OCI-LY3 (cell line): ENCODE data around the gene PSG6.
"Not testable (repeated sequence)": the region's sequence is repeated elsewhere in the genome, so short reads cannot be mapped to it uniquely, and the experiment has no call there.

Experiments used
- H2AFZ ChIP-seq: fragments of 200-600, 300-600 bp; shearing (Covaris generic); 2 replicates; pipeline ENCODE4 v1.6.0; 2014; ENCODE audit warnings: antibody characterized with exemption, low read depth, low read length
- H3K27ac ChIP-seq: fragments of 200-600, 300-600 bp; sonication (generic); 2 replicates; pipeline ENCODE4 v1.5.1; 2014; ENCODE audit warnings: mild to moderate bottlenecking, low read length, moderate library complexity, mixed read lengths
- H3K27me3 ChIP-seq: fragments of 200-600, 300-600 bp; sonication (generic); 2 replicates; pipeline ENCODE4 v1.6.1; 2014; ENCODE audit warnings: low read depth, low read length, mixed read lengths
- H3K36me3 ChIP-seq: fragments of 200-600, 300-600 bp; sonication (generic); replicated peaks from 2 replicates; pipeline ENCODE3; 2014; ENCODE audit warnings: low read depth, low read length, mixed read lengths
- H3K4me1 ChIP-seq: fragments of 300-600, 200-600 bp; sonication (generic); 2 replicates; pipeline ENCODE4 v1.6.1; 2014; ENCODE audit warnings: low read length, mixed read lengths
- H3K4me2 ChIP-seq: fragments of 200-600, 300-600 bp; sonication (generic); 2 replicates; pipeline ENCODE4 v1.6.1; 2014; ENCODE audit warnings: low read length, mixed read lengths
- H3K4me3 ChIP-seq: fragments of 300-600, 200-600 bp; sonication (generic); 2 replicates; pipeline ENCODE4 v1.5.1; 2014; ENCODE audit warnings: antibody characterized with exemption, mild to moderate bottlenecking, low read length, moderate library complexity
- H3K79me2 ChIP-seq: fragments of 300-600, 200-600 bp; shearing (Covaris generic); 2 replicates; pipeline ENCODE4 v1.6.1; 2014; ENCODE audit warnings: mild to moderate bottlenecking, low read length, mixed read lengths
- H3K9ac ChIP-seq: fragments of 300-600, 200-600 bp; shearing (Covaris generic); 2 replicates; pipeline ENCODE4 v1.6.0; 2014; ENCODE audit warnings: mild to moderate bottlenecking, low read length, moderate library complexity
- H3K9me3 ChIP-seq: fragments of 200-600, 300-600 bp; shearing (Covaris generic); 2 replicates; pipeline ENCODE4 v1.6.1; 2014; ENCODE audit warnings: low read length, mixed read lengths; ENCODE audit not compliant: insufficient read depth
- H4K20me1 ChIP-seq: fragments of 200-600, 300-600 bp; sonication (generic); 2 replicates; pipeline ENCODE4 v1.6.1; 2016; ENCODE audit warnings: low read length, mixed read lengths; ENCODE audit not compliant: insufficient read depth
- CTCF ChIP-seq: fragments of 200-600, 300-600 bp; sonication (generic); IDR thresholded peaks from 2 replicates; pipeline ENCODE4 v1.5.1; 2014; ENCODE audit warnings: antibody characterized with exemption, low read length, low read depth
- EZH2phosphoT487 ChIP-seq: fragments of 200-600 bp; shearing (Covaris generic); IDR thresholded peaks from 2 replicates; pipeline ENCODE4 v1.6.1; 2018; ENCODE audit warnings: antibody characterized with exemption, mixed run types, low read depth

The PSG6 gene

GRCh38 chr19:42919757-42920079, 2.0 kb upstream of the PSG6 start:
- no peaks in the 10 kb centered on the region for H3K27me3 ChIP-seq
- no peak for TF ChIP-seq EZH2phosphoT487
- no peak; the same call in 1 of the 2 replicates for TF ChIP-seq CTCF
- H3K9ac ChIP-seq: no peak overlapping the region
- no peaks in the 10 kb centered on the region for H3K79me2 ChIP-seq
- no peaks in the 10 kb centered on the region for H4K20me1 ChIP-seq
- no peaks in the 10 kb centered on the region for H3K4me1 ChIP-seq
- H3K36me3 ChIP-seq: no peaks in the 10 kb centered on the region
- H3K9me3 ChIP-seq: no peaks in the 10 kb centered on the region
- H2AFZ ChIP-seq: no peak overlapping the region
- no peak overlapping the region for H3K27ac ChIP-seq
- no peak overlapping the region for H3K4me2 ChIP-seq
- no peak overlapping the region for H3K4me3 ChIP-seq

- not testable (repeated sequence) for H3K9me3 ChIP-seq, H3K79me2 ChIP-seq, H3K4me2 ChIP-seq, H3K4me1 ChIP-seq, H2AFZ ChIP-seq, H3K27me3 ChIP-seq, H3K27ac ChIP-seq, H3K9ac ChIP-seq, H3K4me3 ChIP-seq, H3K36me3 ChIP-seq, H4K20me1 ChIP-seq
- peak; percentile 38 for TF ChIP-seq CTCF
These were observed 1.5 kb upstream of the PSG6 start for GRCh38 chr19:42919070-42919756.

GRCh38 chr19:42918377-42919069, 829 bp upstream of the PSG6 start:
- H3K4me1 ChIP-seq, H3K4me2 ChIP-seq, H3K27ac ChIP-seq, H4K20me1 ChIP-seq, H3K4me3 ChIP-seq, H3K79me2 ChIP-seq, H3K9ac ChIP-seq, H3K36me3 ChIP-seq, H3K27me3 ChIP-seq, H2AFZ ChIP-seq, H3K9me3 ChIP-seq: not testable (repeated sequence)

- not testable (repeated sequence) for H4K20me1 ChIP-seq, H3K36me3 ChIP-seq, H3K4me2 ChIP-seq, H3K9ac ChIP-seq, H3K4me3 ChIP-seq, H3K9me3 ChIP-seq, H3K27ac ChIP-seq, H3K79me2 ChIP-seq, H2AFZ ChIP-seq, H3K27me3 ChIP-seq, H3K4me1 ChIP-seq
These were observed 763 bp downstream of the PSG6 start for GRCh38 chr19:42916931-42917330.

GRCh38 chr19:42913516-42913915, 4.2 kb downstream of the PSG6 start:
- not testable (repeated sequence) for H3K4me2 ChIP-seq, H3K4me3 ChIP-seq, H2AFZ ChIP-seq, H3K79me2 ChIP-seq, H3K9ac ChIP-seq, H4K20me1 ChIP-seq, H3K4me1 ChIP-seq, H3K27me3 ChIP-seq, H3K36me3 ChIP-seq, H3K27ac ChIP-seq, H3K9me3 ChIP-seq

GRCh38 chr19:42912941-42913340, 4.8 kb downstream of the PSG6 start:
- not testable (repeated sequence) for H3K4me1 ChIP-seq, H3K4me2 ChIP-seq, H3K27ac ChIP-seq, H3K4me3 ChIP-seq, H4K20me1 ChIP-seq, H3K36me3 ChIP-seq, H3K79me2 ChIP-seq, H3K27me3 ChIP-seq, H3K9ac ChIP-seq, H3K9me3 ChIP-seq, H2AFZ ChIP-seq

- H3K4me2 ChIP-seq, H3K4me1 ChIP-seq, H2AFZ ChIP-seq, H3K9ac ChIP-seq, H4K20me1 ChIP-seq, H3K27me3 ChIP-seq, H3K36me3 ChIP-seq, H3K27ac ChIP-seq, H3K9me3 ChIP-seq, H3K4me3 ChIP-seq, H3K79me2 ChIP-seq: not testable (repeated sequence)
These were observed 6.0 kb downstream of the PSG6 start for GRCh38 chr19:42911731-42912130.

GRCh38 chr19:42906162-42906561, 11.5 kb downstream of the PSG6 start:
- H3K79me2 ChIP-seq, H3K4me3 ChIP-seq, H2AFZ ChIP-seq, H4K20me1 ChIP-seq, H3K36me3 ChIP-seq, H3K27ac ChIP-seq, H3K4me2 ChIP-seq, H3K9me3 ChIP-seq, H3K27me3 ChIP-seq, H3K4me1 ChIP-seq, H3K9ac ChIP-seq: not testable (repeated sequence)
